Hippocampal formation (tissue), 2 donors: ENCODE measurements around the gene RIBC2.
"Not testable (repeated sequence)": the region's sequence is repeated elsewhere in the genome, so short reads cannot be mapped to it uniquely, and the experiment has no call there.

Experiments
- DNase-seq, 2 donors: peaks; one replicate each; lab custom pipeline; 2025; lab: John Stamatoyannopoulos, UW

The RIBC2 gene

GRCh38 chr22:45413368-45414211 is at the start of gene RIBC2, which contains the start of gene SMC1B:
Gene RIBC2 (plus strand): TSS chr22:45413693. CDS start chr22:45413887, 194 bp downstream.
Gene SMC1B (minus strand): TSS chr22:45413599. CDS start chr22:45413567, 32 bp downstream.
- DNase-seq: peak; percentile 23 to 44

- DNase-seq: no peak
These were observed 46.8 kb upstream of the RIBC2 start for GRCh38 chr22:45366713-45367112.

GRCh38 chr22:45373592-45373991 is 39.9 kb upstream of the RIBC2 start:
- not testable (repeated sequence) for DNase-seq

- DNase-seq: no peak
These were observed 37.5 kb upstream of the RIBC2 start for GRCh38 chr22:45376009-45376408.

GRCh38 chr22:45376703-45377102 is 36.8 kb upstream of the RIBC2 start:
- DNase-seq: no peak

- DNase-seq: no peak
These were observed 32.1 kb upstream of the RIBC2 start for GRCh38 chr22:45381348-45381747.

- DNase-seq: no peak
These were observed 23.9 kb upstream of the RIBC2 start for GRCh38 chr22:45389546-45389945.

- DNase-seq: no peak
These were observed 15.7 kb upstream of the RIBC2 start for GRCh38 chr22:45397806-45398205.

GRCh38 chr22:45398214-45398613 is 15.3 kb upstream of the RIBC2 start:
- DNase-seq: no peak

- no peak for DNase-seq
These were observed 13.6 kb upstream of the RIBC2 start for GRCh38 chr22:45399712-45400445.

GRCh38 chr22:45402466-45402985 is 11.0 kb upstream of the RIBC2 start:
- no peak for DNase-seq

GRCh38 chr22:45407793-45408192 is 5.7 kb upstream of the RIBC2 start:
- no peak for DNase-seq

GRCh38 chr22:45413013-45413367 is 503 bp upstream of the RIBC2 start:
- no peak for DNase-seq

- no peak for DNase-seq
These were observed 4.7 kb downstream of the RIBC2 start for GRCh38 chr22:45418056-45418769.

- DNase-seq: no peak
These were observed 5.3 kb downstream of the RIBC2 start for GRCh38 chr22:45418770-45419138.

- no peak for DNase-seq
These were observed 6.5 kb downstream of the RIBC2 start for GRCh38 chr22:45420011-45420410.

- DNase-seq: no peak
These were observed 7.0 kb downstream of the RIBC2 start for GRCh38 chr22:45420539-45420938.

GRCh38 chr22:45421349-45422055 is 8.0 kb downstream of the RIBC2 start:
- no peak for DNase-seq

- DNase-seq: no peak
These were observed 8.9 kb downstream of the RIBC2 start for GRCh38 chr22:45422237-45422983.

- DNase-seq: no peak
These were observed 10.0 kb downstream of the RIBC2 start for GRCh38 chr22:45423524-45423923.

GRCh38 chr22:45424241-45424731 is 10.8 kb downstream of the RIBC2 start:
- DNase-seq: no peak
